WERI-Rb-1 (cell line): ENCODE data around the gene DCTD.

Source experiments
- DNase-seq: peaks from one replicate; pipeline ENCODE4 v3.0.0-alpha.2; 2020
- H3K27ac ChIP-seq: fragments of 250-450 bp; sonication (Bioruptor Pico); 2 replicates; pipeline ENCODE4 v1.5.1; 2020; ENCODE audit warnings: mild to moderate bottlenecking, moderate library complexity
- H3K27me3 ChIP-seq: fragments of 250-450 bp; sonication (Bioruptor Pico); 2 replicates; pipeline ENCODE4 v1.5.1; 2021; ENCODE audit warnings: mild to moderate bottlenecking, low read depth, moderate library complexity; ENCODE audit not compliant: insufficient read depth, severe bottlenecking
- H3K36me3 ChIP-seq: fragments of 250-450 bp; sonication (Bioruptor Pico); 2 replicates; pipeline ENCODE4 v1.5.1; 2020; ENCODE audit warnings: mild to moderate bottlenecking, moderate library complexity
- H3K4me3 ChIP-seq: 2 replicates; pipeline ENCODE4 v1.5.1; 2011; ENCODE audit warnings: low read depth, mild to moderate bottlenecking, control low read depth, low read length
- H3K9me3 ChIP-seq: fragments of 250-450 bp; sonication (Bioruptor Pico); 2 replicates; pipeline ENCODE4 v1.5.1; 2021; ENCODE audit warnings: mild to moderate bottlenecking, moderate library complexity; ENCODE audit not compliant: severe bottlenecking
- CTCF ChIP-seq: IDR thresholded peaks from 2 replicates; pipeline ENCODE4 v1.5.1; 2011; ENCODE audit warnings: low read depth, mild to moderate bottlenecking, control low read depth, inconsistent platforms, low read length

The DCTD gene

GRCh38 chr4:182859730-182860129 is 57.5 kb downstream of the DCTD start:
- DNase-seq: no peak
- H3K9me3 ChIP-seq: no peaks in the 10 kb centered on the region
- no peak for TF ChIP-seq CTCF
- no peaks in the 10 kb centered on the region for H3K27me3 ChIP-seq
- no peak overlapping the region for H3K27ac ChIP-seq
- H3K4me3 ChIP-seq: no peak overlapping the region
- H3K36me3 ChIP-seq: no peaks in the 10 kb centered on the region

- no peak for TF ChIP-seq CTCF
- no peak overlapping the region for H3K4me3 ChIP-seq
- H3K36me3 ChIP-seq: no peaks in the 10 kb centered on the region
- DNase-seq: no peak
- no peaks in the 10 kb centered on the region for H3K27me3 ChIP-seq
- no peak overlapping the region for H3K27ac ChIP-seq
- no peaks in the 10 kb centered on the region for H3K9me3 ChIP-seq
Measured at GRCh38 chr4:182858711-182859110, 58.5 kb downstream of the DCTD start.

- TF ChIP-seq CTCF: no peak
Measured at GRCh38 chr4:182856862-182857261, 60.3 kb downstream of the DCTD start.

GRCh38 chr4:182855877-182856276 is 61.3 kb downstream of the DCTD start:
- Histone ChIP-seq H3K27me3 (no peaks in the 10 kb centered on the region), H3K36me3 (no peaks in the 10 kb centered on the region), H3K9me3 (peaks cover 2% of the 10 kb centered on the region), H3K27ac (no peak overlapping the region), H3K4me3 (no peak overlapping the region)
- no peak for TF ChIP-seq CTCF
- DNase-seq: no peak

More at GRCh38 chr4:182856862-182857261, 60.3 kb downstream of the DCTD start:
- no peak overlapping the region for H3K27ac ChIP-seq
- no peak for DNase-seq
- H3K4me3 ChIP-seq: no peak overlapping the region
- H3K36me3 ChIP-seq: no peaks in the 10 kb centered on the region
- no peaks in the 10 kb centered on the region for H3K27me3 ChIP-seq
- H3K9me3 ChIP-seq: peaks cover 2% of the 10 kb centered on the region

GRCh38 chr4:182855312-182855711 is 61.9 kb downstream of the DCTD start:
- Histone ChIP-seq H3K27me3 (no peaks in the 10 kb centered on the region), H3K4me3 (no peak overlapping the region), H3K36me3 (no peaks in the 10 kb centered on the region), H3K9me3 (peaks cover 2% of the 10 kb centered on the region), H3K27ac (no peak overlapping the region)
- TF ChIP-seq CTCF: no peak
- no peak for DNase-seq

GRCh38 chr4:182854466-182854865 is 62.7 kb downstream of the DCTD start:
- no peak for DNase-seq
- no peaks in the 10 kb centered on the region for H3K36me3 ChIP-seq
- H3K4me3 ChIP-seq: no peak overlapping the region
- H3K27me3 ChIP-seq: no peaks in the 10 kb centered on the region
- H3K27ac ChIP-seq: no peak overlapping the region
- no peak for TF ChIP-seq CTCF
- H3K9me3 ChIP-seq: peaks cover 2% of the 10 kb centered on the region
